GM23338 (cell line): ENCODE results near the gene ACOD1. TPM values are rescaled to one million over a fixed set of nuclear protein-coding genes. Genes with fewer than 3 reads are reported as not detected.

Source experiments
- ATAC-seq: fragments of 200-7000 bp; cut with Tn5 transposase; 3 replicates; pipeline ENCODE4 v1.9.1; 2020
- DNase-seq: peaks from one replicate; pipeline ENCODE4 v3.0.0-alpha.2; 2015; ENCODE audit warnings: low spot score
- H2AFZ ChIP-seq: fragments of 200-600 bp; sonication (generic); 2 replicates; pipeline ENCODE4 v1.8.0; 2016; ENCODE audit warnings: antibody characterized with exemption, mild to moderate bottlenecking, moderate library complexity
- H3F3A ChIP-seq: fragments of 200-600 bp; sonication (generic); replicated peaks from 2 replicates; pipeline ENCODE4 v1.8.0; 2017; ENCODE audit warnings: antibody characterized with exemption, mixed run types, low read depth
- H3K27ac ChIP-seq: fragments of 200-600 bp; sonication (generic); 2 replicates; pipeline ENCODE4 v1.6.1; 2016; ENCODE audit warnings: low read depth
- H3K27me3 ChIP-seq: fragments of 200-600 bp; sonication (generic); 2 replicates; pipeline ENCODE4 v1.8.0; 2016; ENCODE audit warnings: mild to moderate bottlenecking, mixed run types, moderate library complexity; ENCODE audit not compliant: insufficient read depth
- H3K36me3 ChIP-seq: fragments of 200-600 bp; sonication (generic); 2 replicates; pipeline ENCODE4 v1.8.0; 2016; ENCODE audit warnings: mild to moderate bottlenecking; ENCODE audit not compliant: insufficient read depth
- H3K4me1 ChIP-seq: fragments of 200-600 bp; sonication (generic); 2 replicates; pipeline ENCODE4 v1.8.0; 2016; ENCODE audit warnings: mild to moderate bottlenecking, moderate library complexity; ENCODE audit not compliant: insufficient read depth
- H3K4me2 ChIP-seq: fragments of 200-600 bp; sonication (generic); 2 replicates; pipeline ENCODE4 v1.7.1; 2017; ENCODE audit warnings: mixed run types
- H3K4me3 ChIP-seq: fragments of 200-600 bp; sonication (generic); 2 replicates; pipeline ENCODE4 v1.6.1; 2016; ENCODE audit warnings: mixed run types
- H3K79me2 ChIP-seq: fragments of 200-600 bp; sonication (generic); replicated peaks from 2 replicates; pipeline ENCODE4 v1.8.0; 2017; ENCODE audit warnings: mild to moderate bottlenecking; ENCODE audit not compliant: insufficient read depth
- H3K9me2 ChIP-seq: fragments of 200-600 bp; sonication (generic); 2 replicates; pipeline ENCODE4 v1.8.0; 2017; ENCODE audit not compliant: insufficient read depth
- H4K20me1 ChIP-seq: fragments of 200-600 bp; sonication (generic); replicated peaks from 2 replicates; pipeline ENCODE4 v1.8.0; 2017; ENCODE audit warnings: mild to moderate bottlenecking; ENCODE audit not compliant: insufficient read depth
- H3K27ac Mint-ChIP-seq: 2 replicates; pipeline ENCODE4 v1.8.0; 2020; ENCODE audit warnings: inconsistent platforms, mild to moderate bottlenecking, moderate library complexity, mixed read lengths
- H3K27me3 Mint-ChIP-seq: 3 replicates; pipeline ENCODE4 v1.8.0; 2022; ENCODE audit warnings: low read depth, mild to moderate bottlenecking, moderate library complexity, mixed read lengths, inconsistent platforms; ENCODE audit not compliant: insufficient read depth, poor library complexity
- H3K36me3 Mint-ChIP-seq: 3 replicates; pipeline ENCODE4 v1.8.0; 2021; ENCODE audit warnings: low read depth, mild to moderate bottlenecking, inconsistent platforms, moderate library complexity, mixed read lengths
- H3K4me1 Mint-ChIP-seq: 3 replicates; pipeline ENCODE4 v1.8.0; 2020; ENCODE audit warnings: mild to moderate bottlenecking, inconsistent platforms, mixed read lengths
- H3K4me3 Mint-ChIP-seq: 3 replicates; pipeline ENCODE4 v1.8.0; 2021; ENCODE audit warnings: moderate library complexity, mild to moderate bottlenecking, inconsistent platforms, mixed read lengths
- H3K9me3 Mint-ChIP-seq: 3 replicates; pipeline ENCODE4 v1.8.0; 2020; ENCODE audit warnings: moderate library complexity, mild to moderate bottlenecking, inconsistent platforms, mixed read lengths
- CREB1 ChIP-seq: fragments of 250-450 bp; sonication (Bioruptor Pico); IDR thresholded peaks from 2 replicates; pipeline ENCODE4 v1.5.0; 2020; ENCODE audit warnings: low read depth, mild to moderate bottlenecking, moderate library complexity
- EZH2 ChIP-seq: fragments of 200-600 bp; sonication (generic); IDR thresholded peaks from one replicate; pipeline ENCODE4 v1.8.0; 2017; ENCODE audit warnings: antibody characterized with exemption, mild to moderate bottlenecking, low read depth; ENCODE audit not compliant: unreplicated experiment
- EZH2phosphoT487 ChIP-seq: fragments of 200-600 bp; sonication (generic); IDR thresholded peaks from one replicate; pipeline ENCODE4 v1.8.1; 2018; ENCODE audit warnings: antibody characterized with exemption; ENCODE audit not compliant: unreplicated experiment
- JUNB ChIP-seq: IDR thresholded peaks from one replicate; pipeline ENCODE4 v1.6.1; 2016; ENCODE audit warnings: antibody characterized with exemption; ENCODE audit not compliant: unreplicated experiment
- NANOG ChIP-seq: IDR thresholded peaks from 2 replicates; pipeline ENCODE4 v1.6.1; 2016; ENCODE audit warnings: antibody characterized with exemption, borderline replicate concordance
- POLR2AphosphoS5 ChIP-seq: IDR thresholded peaks from 2 replicates; pipeline ENCODE4 v1.6.1; 2016; ENCODE audit warnings: antibody characterized with exemption, low read depth
- ZNF114 ChIP-seq: fragments of 250-450 bp; sonication (Bioruptor Pico); IDR thresholded peaks from 2 replicates; pipeline ENCODE4 v1.5.0; 2020; ENCODE audit warnings: mild to moderate bottlenecking, moderate library complexity
- ZNF331 ChIP-seq: fragments of 250-450 bp; sonication (Bioruptor Pico); IDR thresholded peaks from 2 replicates; pipeline ENCODE4 v1.5.0; 2020; ENCODE audit warnings: low read depth, mild to moderate bottlenecking, moderate library complexity
- polyA plus RNA-seq: library from polyadenylated mRNA; unstranded; fragments of >200 nt; fragmentation: Nextera tagmentation; extraction: Ambion mirVana; gene quantifications from 2 replicates; pipeline ENCODE4 v1.2.1, GENCODE V29; 2016
- total RNA-seq: library from RNA; depleted of rRNA; stranded (reverse); fragments of >200 nt; shearing (Covaris generic); gene quantifications from 2 replicates; pipeline ENCODE4 v1.2.3, GENCODE V29; 2014
- TF ChIP-seq, protein P1 (sequence below): IDR thresholded peaks from 2 replicates; pipeline ENCODE4 v1.6.1; 2016; ENCODE audit warnings: antibody characterized with exemption
- TF ChIP-seq, protein P2 (sequence below): fragments of 250-450 bp; sonication (Bioruptor Pico); IDR thresholded peaks from 2 replicates; pipeline ENCODE4 v1.5.0; 2020; ENCODE audit warnings: mild to moderate bottlenecking, moderate library complexity

ACOD1 gene
- total and polyA plus RNA-seq, 2 experiments from 2014 or later, result not detected

DNA sequence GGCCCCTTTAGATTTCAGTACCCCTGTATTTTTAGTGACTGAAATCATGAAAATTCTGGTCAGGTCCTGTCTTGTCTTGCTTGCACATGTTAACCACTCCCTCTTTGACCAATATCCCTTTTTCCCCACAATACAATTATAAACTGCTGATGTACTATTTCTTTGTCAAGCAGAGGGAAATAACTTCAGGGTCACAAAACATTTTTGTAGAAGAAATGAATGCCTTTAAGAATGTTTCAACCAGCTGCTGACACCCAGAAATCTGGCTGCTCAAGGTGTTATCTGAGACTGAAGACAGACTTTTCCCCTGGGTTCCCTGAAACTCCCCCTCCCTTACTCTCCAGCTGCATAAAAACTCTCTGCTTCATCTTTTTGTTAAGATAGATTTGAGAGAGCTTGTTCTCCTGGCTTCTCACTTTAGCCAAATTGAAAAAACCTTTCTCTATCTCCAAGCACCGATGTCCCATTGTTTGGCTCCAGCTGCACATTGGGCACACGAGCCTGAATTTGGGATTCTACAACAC lies 18.4 kb upstream of the ACOD1 start:
- TF ChIP-seq EZH2 (no peak), JUNB (no peak), ZNF114 (CRISPR knock-in tag) (no peak), POLR2AphosphoS5 (no peak), EZH2phosphoT487 (no peak), CREB1 (no peak), ZNF331 (CRISPR knock-in tag) (no peak), NANOG (no peak)
- TF ChIP-seq, protein P1, sequence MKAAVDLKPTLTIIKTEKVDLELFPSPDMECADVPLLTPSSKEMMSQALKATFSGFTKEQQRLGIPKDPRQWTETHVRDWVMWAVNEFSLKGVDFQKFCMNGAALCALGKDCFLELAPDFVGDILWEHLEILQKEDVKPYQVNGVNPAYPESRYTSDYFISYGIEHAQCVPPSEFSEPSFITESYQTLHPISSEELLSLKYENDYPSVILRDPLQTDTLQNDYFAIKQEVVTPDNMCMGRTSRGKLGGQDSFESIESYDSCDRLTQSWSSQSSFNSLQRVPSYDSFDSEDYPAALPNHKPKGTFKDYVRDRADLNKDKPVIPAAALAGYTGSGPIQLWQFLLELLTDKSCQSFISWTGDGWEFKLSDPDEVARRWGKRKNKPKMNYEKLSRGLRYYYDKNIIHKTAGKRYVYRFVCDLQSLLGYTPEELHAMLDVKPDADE, result no peak
- TF ChIP-seq, protein P2, sequence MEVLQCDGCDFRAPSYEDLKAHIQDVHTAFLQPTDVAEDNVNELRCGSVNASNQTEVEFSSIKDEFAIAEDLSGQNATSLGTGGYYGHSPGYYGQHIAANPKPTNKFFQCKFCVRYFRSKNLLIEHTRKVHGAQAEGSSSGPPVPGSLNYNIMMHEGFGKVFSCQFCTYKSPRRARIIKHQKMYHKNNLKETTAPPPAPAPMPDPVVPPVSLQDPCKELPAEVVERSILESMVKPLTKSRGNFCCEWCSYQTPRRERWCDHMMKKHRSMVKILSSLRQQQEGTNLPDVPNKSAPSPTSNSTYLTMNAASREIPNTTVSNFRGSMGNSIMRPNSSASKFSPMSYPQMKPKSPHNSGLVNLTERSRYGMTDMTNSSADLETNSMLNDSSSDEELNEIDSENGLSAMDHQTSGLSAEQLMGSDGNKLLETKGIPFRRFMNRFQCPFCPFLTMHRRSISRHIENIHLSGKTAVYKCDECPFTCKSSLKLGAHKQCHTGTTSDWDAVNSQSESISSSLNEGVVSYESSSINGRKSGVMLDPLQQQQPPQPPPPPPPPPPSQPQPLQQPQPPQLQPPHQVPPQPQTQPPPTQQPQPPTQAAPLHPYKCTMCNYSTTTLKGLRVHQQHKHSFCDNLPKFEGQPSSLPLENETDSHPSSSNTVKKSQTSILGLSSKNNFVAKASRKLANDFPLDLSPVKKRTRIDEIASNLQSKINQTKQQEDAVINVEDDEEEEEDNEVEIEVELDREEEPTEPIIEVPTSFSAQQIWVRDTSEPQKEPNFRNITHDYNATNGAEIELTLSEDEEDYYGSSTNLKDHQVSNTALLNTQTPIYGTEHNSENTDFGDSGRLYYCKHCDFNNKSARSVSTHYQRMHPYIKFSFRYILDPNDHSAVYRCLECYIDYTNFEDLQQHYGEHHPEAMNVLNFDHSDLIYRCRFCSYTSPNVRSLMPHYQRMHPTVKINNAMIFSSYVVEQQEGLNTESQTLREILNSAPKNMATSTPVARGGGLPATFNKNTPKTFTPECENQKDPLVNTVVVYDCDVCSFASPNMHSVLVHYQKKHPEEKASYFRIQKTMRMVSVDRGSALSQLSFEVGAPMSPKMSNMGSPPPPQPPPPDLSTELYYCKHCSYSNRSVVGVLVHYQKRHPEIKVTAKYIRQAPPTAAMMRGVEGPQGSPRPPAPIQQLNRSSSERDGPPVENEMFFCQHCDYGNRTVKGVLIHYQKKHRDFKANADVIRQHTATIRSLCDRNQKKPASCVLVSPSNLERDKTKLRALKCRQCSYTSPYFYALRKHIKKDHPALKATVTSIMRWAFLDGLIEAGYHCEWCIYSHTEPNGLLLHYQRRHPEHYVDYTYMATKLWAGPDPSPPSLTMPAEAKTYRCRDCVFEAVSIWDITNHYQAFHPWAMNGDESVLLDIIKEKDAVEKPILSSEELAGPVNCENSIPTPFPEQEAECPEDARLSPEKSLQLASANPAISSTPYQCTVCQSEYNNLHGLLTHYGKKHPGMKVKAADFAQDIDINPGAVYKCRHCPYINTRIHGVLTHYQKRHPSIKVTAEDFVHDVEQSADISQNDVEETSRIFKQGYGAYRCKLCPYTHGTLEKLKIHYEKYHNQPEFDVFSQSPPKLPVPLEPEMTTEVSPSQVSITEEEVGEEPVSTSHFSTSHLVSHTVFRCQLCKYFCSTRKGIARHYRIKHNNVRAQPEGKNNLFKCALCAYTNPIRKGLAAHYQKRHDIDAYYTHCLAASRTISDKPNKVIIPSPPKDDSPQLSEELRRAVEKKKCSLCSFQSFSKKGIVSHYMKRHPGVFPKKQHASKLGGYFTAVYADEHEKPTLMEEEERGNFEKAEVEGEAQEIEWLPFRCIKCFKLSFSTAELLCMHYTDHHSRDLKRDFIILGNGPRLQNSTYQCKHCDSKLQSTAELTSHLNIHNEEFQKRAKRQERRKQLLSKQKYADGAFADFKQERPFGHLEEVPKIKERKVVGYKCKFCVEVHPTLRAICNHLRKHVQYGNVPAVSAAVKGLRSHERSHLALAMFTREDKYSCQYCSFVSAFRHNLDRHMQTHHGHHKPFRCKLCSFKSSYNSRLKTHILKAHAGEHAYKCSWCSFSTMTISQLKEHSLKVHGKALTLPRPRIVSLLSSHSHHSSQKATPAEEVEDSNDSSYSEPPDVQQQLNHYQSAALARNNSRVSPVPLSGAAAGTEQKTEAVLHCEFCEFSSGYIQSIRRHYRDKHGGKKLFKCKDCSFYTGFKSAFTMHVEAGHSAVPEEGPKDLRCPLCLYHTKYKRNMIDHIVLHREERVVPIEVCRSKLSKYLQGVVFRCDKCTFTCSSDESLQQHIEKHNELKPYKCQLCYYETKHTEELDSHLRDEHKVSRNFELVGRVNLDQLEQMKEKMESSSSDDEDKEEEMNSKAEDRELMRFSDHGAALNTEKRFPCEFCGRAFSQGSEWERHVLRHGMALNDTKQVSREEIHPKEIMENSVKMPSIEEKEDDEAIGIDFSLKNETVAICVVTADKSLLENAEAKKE (CRISPR knock-in tag), result no peak
- H3K36me3 Mint-ChIP-seq, result no peaks in the 10 kb centered on the region
- no peaks in the 10 kb centered on the region for H3F3A ChIP-seq
- 0 out of 3 replicates have a peak, but pooled peaks cover 7% of the 10 kb centered on the region for H3K4me1 Mint-ChIP-seq
- no peaks in the 10 kb centered on the region for H3K27me3 ChIP-seq
- DNase-seq, result no peak
- no peaks in the 10 kb centered on the region for H3K27me3 Mint-ChIP-seq
- H3K36me3 ChIP-seq, result no peaks in the 10 kb centered on the region
- H3K4me2 ChIP-seq, result no peak overlapping the region
- no peaks in the 10 kb centered on the region for H3K9me3 Mint-ChIP-seq
- H3K4me3 ChIP-seq, result no peak overlapping the region
- no peaks in the 10 kb centered on the region for H3K79me2 ChIP-seq
- no peak for ATAC-seq
- no peaks in the 10 kb centered on the region for H3K4me1 ChIP-seq
- H3K9me2 ChIP-seq, result no peaks in the 10 kb centered on the region
- no peak overlapping the region for H3K27ac ChIP-seq
- no peak overlapping the region for H3K4me3 Mint-ChIP-seq
- no peaks in the 10 kb centered on the region for H4K20me1 ChIP-seq
- no peak overlapping the region for H2AFZ ChIP-seq
- H3K27ac Mint-ChIP-seq, result no peak overlapping the region
